Cardiac muscle cell (in vitro differentiated cells and primary cell): ENCODE results near the gene DEPDC7. TPM values are rescaled to one million over a fixed set of nuclear protein-coding genes. Genes with fewer than 3 reads are reported as not detected.

Source experiments
- DNase-seq, 2 donors: peaks; one replicate each; pipeline versions ENCODE4 v3.0.0 to v3.0.0-alpha.2; 2010 to 2017; ENCODE audit warnings: low read depth in 1 of 2, low spot score in 1 of 2
- H3K27ac ChIP-seq: fragments of 200-600 bp; sonication (generic); 2 replicates; pipeline ENCODE4 v1.5.1; 2016
- H3K27me3 ChIP-seq: fragments of 200-600 bp; sonication (generic); 2 replicates; pipeline ENCODE4 v1.6.0; 2016; ENCODE audit warnings: control low read depth
- H3K36me3 ChIP-seq: fragments of 200-600 bp; sonication (generic); 2 replicates; pipeline ENCODE4 v1.5.1; 2016; ENCODE audit warnings: control low read depth
- H3K4me1 ChIP-seq: fragments of 200-600 bp; sonication (generic); 2 replicates; pipeline ENCODE4 v1.8.1; 2017; ENCODE audit warnings: low read depth, mild to moderate bottlenecking, mixed run types
- H3K4me3 ChIP-seq: fragments of 200-600 bp; sonication (generic); 2 replicates; pipeline ENCODE4 v1.5.1; 2016; ENCODE audit warnings: mild to moderate bottlenecking
- H3K9me3 ChIP-seq: fragments of 200-600 bp; sonication (generic); 2 replicates; pipeline ENCODE4 v1.5.1; 2017; ENCODE audit warnings: low read depth, mild to moderate bottlenecking, control low read depth
- polyA plus RNA-seq: library from polyadenylated mRNA; unstranded; fragments of >200 nt; fragmentation: Nextera tagmentation; extraction: Ambion mirVana; gene quantifications from 2 replicates; pipeline ENCODE4 v1.2.1, GENCODE V29; 2016
- total RNA-seq: library from RNA; depleted of rRNA; stranded (reverse); fragments of >200 nt; gene quantifications from 2 replicates; pipeline ENCODE4 v1.2.3, GENCODE V29; 2016
- TF ChIP-seq, protein P1 (sequence below): IDR thresholded peaks from 2 replicates; pipeline ENCODE4 v1.5.1; 2012; ENCODE audit warnings: low read depth, mild to moderate bottlenecking, low read length

Gene DEPDC7
- total and polyA plus RNA-seq, 2 experiments from 2014 or later: 1.6 to 3.8 TPM

DNA sequence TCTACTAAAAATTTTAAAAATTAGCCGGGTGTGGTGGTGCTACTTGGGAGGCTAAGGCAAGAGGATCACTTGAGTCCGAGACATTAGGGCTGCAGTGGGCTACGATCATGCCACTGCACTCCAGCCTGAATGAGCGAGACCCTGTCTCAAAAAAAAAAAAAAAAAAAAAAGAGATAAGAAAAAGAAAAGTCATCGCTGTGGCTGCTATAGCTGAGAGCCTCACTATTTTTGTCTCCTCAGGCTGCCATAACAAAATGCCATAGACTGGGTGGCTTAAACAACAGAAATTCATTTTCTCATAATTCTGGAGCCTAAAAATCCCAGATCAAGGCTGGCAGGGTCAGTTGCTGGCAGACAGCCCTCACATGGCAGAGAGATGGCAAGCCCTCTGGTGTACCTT, 30.1 kb upstream of the DEPDC7 start:
- TF ChIP-seq, protein P1, sequence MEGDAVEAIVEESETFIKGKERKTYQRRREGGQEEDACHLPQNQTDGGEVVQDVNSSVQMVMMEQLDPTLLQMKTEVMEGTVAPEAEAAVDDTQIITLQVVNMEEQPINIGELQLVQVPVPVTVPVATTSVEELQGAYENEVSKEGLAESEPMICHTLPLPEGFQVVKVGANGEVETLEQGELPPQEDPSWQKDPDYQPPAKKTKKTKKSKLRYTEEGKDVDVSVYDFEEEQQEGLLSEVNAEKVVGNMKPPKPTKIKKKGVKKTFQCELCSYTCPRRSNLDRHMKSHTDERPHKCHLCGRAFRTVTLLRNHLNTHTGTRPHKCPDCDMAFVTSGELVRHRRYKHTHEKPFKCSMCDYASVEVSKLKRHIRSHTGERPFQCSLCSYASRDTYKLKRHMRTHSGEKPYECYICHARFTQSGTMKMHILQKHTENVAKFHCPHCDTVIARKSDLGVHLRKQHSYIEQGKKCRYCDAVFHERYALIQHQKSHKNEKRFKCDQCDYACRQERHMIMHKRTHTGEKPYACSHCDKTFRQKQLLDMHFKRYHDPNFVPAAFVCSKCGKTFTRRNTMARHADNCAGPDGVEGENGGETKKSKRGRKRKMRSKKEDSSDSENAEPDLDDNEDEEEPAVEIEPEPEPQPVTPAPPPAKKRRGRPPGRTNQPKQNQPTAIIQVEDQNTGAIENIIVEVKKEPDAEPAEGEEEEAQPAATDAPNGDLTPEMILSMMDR: no peak
- no peak for DNase-seq
- Histone ChIP-seq H3K4me1 (no peaks in the 10 kb centered on the region), H3K27me3 (no peaks in the 10 kb centered on the region), H3K4me3 (no peak overlapping the region), H3K9me3 (no peaks in the 10 kb centered on the region), H3K36me3 (no peaks in the 10 kb centered on the region), H3K27ac (no peak overlapping the region)

DNA sequence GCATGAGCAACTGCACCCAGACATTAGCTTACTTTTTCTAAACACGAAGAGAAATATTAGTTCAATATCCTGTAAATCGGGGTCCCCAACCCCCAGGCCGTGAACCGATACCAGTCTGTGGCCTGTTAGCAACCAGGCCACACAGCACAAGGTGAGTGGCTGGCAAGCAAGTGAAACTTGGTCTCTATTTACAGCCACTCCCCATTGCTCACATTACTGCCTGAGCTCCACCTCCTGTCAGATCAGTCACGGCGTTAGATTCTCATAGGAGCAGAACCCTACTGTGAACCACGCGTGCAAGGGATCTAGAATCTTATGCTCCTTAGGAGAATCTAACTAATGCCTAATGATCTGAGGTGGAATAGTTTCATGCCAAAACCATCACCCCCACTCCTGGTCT, 27.8 kb upstream of the DEPDC7 start:
- H3K27ac ChIP-seq: no peak overlapping the region
- H3K9me3 ChIP-seq: no peaks in the 10 kb centered on the region
- TF ChIP-seq, protein P1: no peak
- no peaks in the 10 kb centered on the region for H3K36me3 ChIP-seq
- no peaks in the 10 kb centered on the region for H3K27me3 ChIP-seq
- no peak for DNase-seq
- H3K4me3 ChIP-seq: no peak overlapping the region
- H3K4me1 ChIP-seq: no peaks in the 10 kb centered on the region

DNA sequence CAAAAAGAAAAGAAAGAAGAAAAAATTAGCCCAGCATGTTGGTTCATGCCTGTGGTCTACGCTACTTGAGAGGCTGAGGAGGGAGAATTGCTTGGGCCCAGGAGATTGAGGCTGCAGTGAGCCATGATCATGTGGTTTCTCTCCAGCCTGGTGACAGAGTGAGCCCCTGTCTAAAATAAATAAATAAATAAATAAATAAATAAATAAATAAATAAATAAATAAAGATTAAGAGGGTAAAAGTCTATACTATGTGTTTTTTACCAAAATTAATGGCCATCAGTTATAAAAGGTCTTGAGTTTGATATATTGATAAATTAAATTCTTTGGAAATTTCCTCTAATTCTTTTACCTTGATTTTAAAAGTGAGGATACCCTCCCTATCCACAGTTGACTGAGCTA, 25.2 kb upstream of the DEPDC7 start:
- DNase-seq: no peak
- Histone ChIP-seq H3K27ac (no peak overlapping the region), H3K4me1 (no peaks in the 10 kb centered on the region), H3K4me3 (no peak overlapping the region), H3K36me3 (no peaks in the 10 kb centered on the region), H3K27me3 (no peaks in the 10 kb centered on the region), H3K9me3 (no peaks in the 10 kb centered on the region)
- TF ChIP-seq, protein P1: no peak

GRCh38 chr11:32991427-32991826, 24.3 kb upstream of the DEPDC7 start:
- Histone ChIP-seq H3K36me3 (no peaks in the 10 kb centered on the region), H3K4me1 (no peaks in the 10 kb centered on the region), H3K4me3 (no peak overlapping the region), H3K27ac (no peak overlapping the region), H3K9me3 (no peaks in the 10 kb centered on the region), H3K27me3 (no peaks in the 10 kb centered on the region)
- DNase-seq: no peak
- TF ChIP-seq, protein P1: no peak

DNA sequence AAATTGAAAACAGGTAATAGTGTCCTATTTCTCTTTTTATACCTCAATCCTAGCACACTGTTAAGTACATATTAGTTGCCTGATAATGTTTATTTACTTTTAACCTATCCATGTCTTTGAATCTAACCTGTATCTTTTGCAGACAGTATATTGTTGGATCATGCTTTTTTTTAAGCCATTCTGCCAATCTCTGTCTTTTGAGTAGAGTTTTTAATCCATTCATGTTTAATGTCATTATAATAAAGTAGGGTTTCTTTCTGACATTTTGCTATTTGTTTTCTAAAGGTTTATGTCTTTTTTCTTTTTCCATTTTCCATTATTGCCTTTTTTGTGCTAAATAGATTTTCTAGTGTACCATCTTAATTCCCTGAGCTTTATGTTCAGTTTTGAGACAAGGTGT, 23.8 kb upstream of the DEPDC7 start:
- no peaks in the 10 kb centered on the region for H3K27me3 ChIP-seq
- TF ChIP-seq, protein P1: no peak
- H3K27ac ChIP-seq: no peak overlapping the region
- H3K4me3 ChIP-seq: no peak overlapping the region
- no peaks in the 10 kb centered on the region for H3K36me3 ChIP-seq
- no peaks in the 10 kb centered on the region for H3K4me1 ChIP-seq
- no peaks in the 10 kb centered on the region for H3K9me3 ChIP-seq
- no peak for DNase-seq

- no peak overlapping the region for H3K4me3 ChIP-seq
Measured at GRCh38 chr11:33000181-33000580, 15.5 kb upstream of the DEPDC7 start.

More at GRCh38 chr11:33000181-33000580, 15.5 kb upstream of the DEPDC7 start:
- Histone ChIP-seq H3K4me1 (no peaks in the 10 kb centered on the region), H3K27me3 (no peaks in the 10 kb centered on the region), H3K36me3 (no peaks in the 10 kb centered on the region), H3K27ac (no peak overlapping the region), H3K9me3 (no peaks in the 10 kb centered on the region)
- DNase-seq: peak in 1 of 2 donors; percentile 90
- TF ChIP-seq, protein P1: no peak
